ENCODE measurements around the gene MARCHF3.

MARCHF3 gene

GRCh38 chr5:126939887-126940286 lies 90.5 kb downstream of the MARCHF3 start:
- TF ChIP-seq TAF1 (IDR thresholded peaks at IDR 0.05; ENCODE audit: borderline replicate concordance, low read depth, low read length) (no peak), POLR2AphosphoS5 (IDR thresholded peaks at IDR 0.05; ENCODE audit: low read depth, low read length) (no peak), POLR2A (IDR thresholded peaks at IDR 0.05; ENCODE audit: low read depth, low read length) (no peak)
- FAIRE-seq (no peak), DNase-seq (ENCODE audit: insufficient read length) (no peak)

- no peak for TF ChIP-seq POLR2AphosphoS5 (IDR thresholded peaks at IDR 0.05; ENCODE audit: low read depth, low read length)
- TF ChIP-seq POLR2A (IDR thresholded peaks at IDR 0.05; ENCODE audit: low read depth, low read length) = no peak
- TF ChIP-seq TAF1 (IDR thresholded peaks at IDR 0.05; ENCODE audit: borderline replicate concordance, low read depth, low read length) = no peak
- no peak for FAIRE-seq
- DNase-seq (ENCODE audit: insufficient read length) = no peak
These were observed 91.9 kb downstream of the MARCHF3 start for GRCh38 chr5:126938466-126938865.

- no peak for DNase-seq (ENCODE audit: insufficient read length)
- FAIRE-seq = no peak
- TF ChIP-seq POLR2AphosphoS5 (IDR thresholded peaks at IDR 0.05; ENCODE audit: low read depth, low read length) (no peak), POLR2A (IDR thresholded peaks at IDR 0.05; ENCODE audit: low read depth, low read length) (no peak), TAF1 (IDR thresholded peaks at IDR 0.05; ENCODE audit: borderline replicate concordance, low read depth, low read length) (no peak)
These were observed 92.6 kb downstream of the MARCHF3 start for GRCh38 chr5:126937771-126938170.

- DNase-seq (ENCODE audit: insufficient read length) (no peak), FAIRE-seq (no peak)
- TF ChIP-seq POLR2A (IDR thresholded peaks at IDR 0.05; ENCODE audit: low read depth, low read length) (no peak), TAF1 (IDR thresholded peaks at IDR 0.05; ENCODE audit: borderline replicate concordance, low read depth, low read length) (no peak)
These were observed 93.5 kb downstream of the MARCHF3 start for GRCh38 chr5:126936775-126937418.

GRCh38 chr5:126931963-126932660 lies 98.2 kb downstream of the MARCHF3 start:
- no peak for DNase-seq (ENCODE audit: insufficient read length)
- TF ChIP-seq POLR2AphosphoS5 (IDR thresholded peaks at IDR 0.05; ENCODE audit: low read depth, low read length) (no peak), TAF1 (IDR thresholded peaks at IDR 0.05; ENCODE audit: borderline replicate concordance, low read depth, low read length) (no peak), POLR2A (IDR thresholded peaks at IDR 0.05; ENCODE audit: low read depth, low read length) (no peak)
- no peak for FAIRE-seq

GRCh38 chr5:126928041-126928440 lies 102.3 kb downstream of the MARCHF3 start:
- DNase-seq (ENCODE audit: insufficient read length) (no peak), FAIRE-seq (no peak)
- TF ChIP-seq TAF1 (IDR thresholded peaks at IDR 0.05; ENCODE audit: borderline replicate concordance, low read depth, low read length) (no peak), POLR2AphosphoS5 (IDR thresholded peaks at IDR 0.05; ENCODE audit: low read depth, low read length) (no peak), POLR2A (IDR thresholded peaks at IDR 0.05; ENCODE audit: low read depth, low read length) (no peak)

- FAIRE-seq (no peak), DNase-seq (ENCODE audit: insufficient read length) (no peak)
- TF ChIP-seq TAF1 (IDR thresholded peaks at IDR 0.05; ENCODE audit: borderline replicate concordance, low read depth, low read length) (no peak), POLR2AphosphoS5 (IDR thresholded peaks at IDR 0.05; ENCODE audit: low read depth, low read length) (no peak), POLR2A (IDR thresholded peaks at IDR 0.05; ENCODE audit: low read depth, low read length) (no peak)
These were observed 102.9 kb downstream of the MARCHF3 start for GRCh38 chr5:126927429-126927828.

- DNase-seq (ENCODE audit: insufficient read length) (no peak), FAIRE-seq (peak; percentile 54)
- TF ChIP-seq POLR2A (IDR thresholded peaks at IDR 0.05; ENCODE audit: low read depth, low read length) (no peak), TAF1 (IDR thresholded peaks at IDR 0.05; ENCODE audit: borderline replicate concordance, low read depth, low read length) (no peak), POLR2AphosphoS5 (IDR thresholded peaks at IDR 0.05; ENCODE audit: low read depth, low read length) (no peak)
These were observed 104.2 kb downstream of the MARCHF3 start for GRCh38 chr5:126926187-126926586.

- FAIRE-seq (no peak), DNase-seq (ENCODE audit: insufficient read length) (no peak)
- TF ChIP-seq POLR2A (IDR thresholded peaks at IDR 0.05; ENCODE audit: low read depth, low read length) = no peak
- TF ChIP-seq POLR2AphosphoS5 (IDR thresholded peaks at IDR 0.05; ENCODE audit: low read depth, low read length) = no peak
- TF ChIP-seq TAF1 (IDR thresholded peaks at IDR 0.05; ENCODE audit: borderline replicate concordance, low read depth, low read length) = no peak
These were observed 104.9 kb downstream of the MARCHF3 start for GRCh38 chr5:126925482-126925881.

- DNase-seq (ENCODE audit: insufficient read length) (no peak), FAIRE-seq (no peak)
- TF ChIP-seq TAF1 (IDR thresholded peaks at IDR 0.05; ENCODE audit: borderline replicate concordance, low read depth, low read length) (no peak), POLR2AphosphoS5 (IDR thresholded peaks at IDR 0.05; ENCODE audit: low read depth, low read length) (no peak), POLR2A (IDR thresholded peaks at IDR 0.05; ENCODE audit: low read depth, low read length) (no peak)
These were observed 105.9 kb downstream of the MARCHF3 start for GRCh38 chr5:126924331-126925033.

GRCh38 chr5:126921241-126922091 lies 108.9 kb downstream of the MARCHF3 start:
- no peak for TF ChIP-seq POLR2AphosphoS5 (IDR thresholded peaks at IDR 0.05; ENCODE audit: low read depth, low read length)
- no peak for TF ChIP-seq TAF1 (IDR thresholded peaks at IDR 0.05; ENCODE audit: borderline replicate concordance, low read depth, low read length)
- TF ChIP-seq POLR2A (IDR thresholded peaks at IDR 0.05; ENCODE audit: low read depth, low read length) = no peak
- DNase-seq (ENCODE audit: insufficient read length) (no peak), FAIRE-seq (no peak)

All from GM12892 (cell line).